PFSK-1 (cell line): ENCODE results near the gene RIPK4.

Source experiments
- FOXP2 ChIP-seq: optimal IDR thresholded peaks from 2 replicates; pipeline ENCODE3; 2011; ENCODE audit warnings: borderline replicate concordance, control low read depth, inconsistent platforms; ENCODE audit not compliant: insufficient read depth; ENCODE audit errors: extremely low read length, extremely low read depth
- POLR2AphosphoS5 ChIP-seq: IDR thresholded peaks from 2 replicates; pipeline ENCODE4 v1.6.1; 2012; ENCODE audit warnings: low read depth, mild to moderate bottlenecking, control low read depth, low read length, moderate library complexity
- SIN3A ChIP-seq: IDR thresholded peaks from 2 replicates; pipeline ENCODE4 v1.6.1; 2012; ENCODE audit warnings: mild to moderate bottlenecking, low read length, moderate library complexity, borderline replicate concordance; ENCODE audit not compliant: insufficient read depth
- TAF1 ChIP-seq: IDR thresholded peaks from 2 replicates; pipeline ENCODE4 v1.6.1; 2012; ENCODE audit warnings: low read length, control low read depth, borderline replicate concordance; ENCODE audit not compliant: insufficient read depth
- TF ChIP-seq, protein P1 (sequence below), 2 experiments: IDR thresholded peaks; 2 replicates each; pipeline versions ENCODE4 v1.6.1 to v1.8.0; 2011 to 2012; ENCODE audit warnings: low read depth in 2 of 2, low read length in 2 of 2, control low read depth in 1 of 2, inconsistent platforms in 1 of 2, mild to moderate bottlenecking in 1 of 2, moderate library complexity in 1 of 2; ENCODE audit not compliant: insufficient read depth in 1 of 2

RIPK4 gene

GRCh38 chr21:41759926-41760325 lies 6.9 kb downstream of the RIPK4 start:
- TF ChIP-seq TAF1 (no peak), FOXP2 (no peak), SIN3A (no peak), POLR2AphosphoS5 (no peak)
- TF ChIP-seq, protein P1, sequence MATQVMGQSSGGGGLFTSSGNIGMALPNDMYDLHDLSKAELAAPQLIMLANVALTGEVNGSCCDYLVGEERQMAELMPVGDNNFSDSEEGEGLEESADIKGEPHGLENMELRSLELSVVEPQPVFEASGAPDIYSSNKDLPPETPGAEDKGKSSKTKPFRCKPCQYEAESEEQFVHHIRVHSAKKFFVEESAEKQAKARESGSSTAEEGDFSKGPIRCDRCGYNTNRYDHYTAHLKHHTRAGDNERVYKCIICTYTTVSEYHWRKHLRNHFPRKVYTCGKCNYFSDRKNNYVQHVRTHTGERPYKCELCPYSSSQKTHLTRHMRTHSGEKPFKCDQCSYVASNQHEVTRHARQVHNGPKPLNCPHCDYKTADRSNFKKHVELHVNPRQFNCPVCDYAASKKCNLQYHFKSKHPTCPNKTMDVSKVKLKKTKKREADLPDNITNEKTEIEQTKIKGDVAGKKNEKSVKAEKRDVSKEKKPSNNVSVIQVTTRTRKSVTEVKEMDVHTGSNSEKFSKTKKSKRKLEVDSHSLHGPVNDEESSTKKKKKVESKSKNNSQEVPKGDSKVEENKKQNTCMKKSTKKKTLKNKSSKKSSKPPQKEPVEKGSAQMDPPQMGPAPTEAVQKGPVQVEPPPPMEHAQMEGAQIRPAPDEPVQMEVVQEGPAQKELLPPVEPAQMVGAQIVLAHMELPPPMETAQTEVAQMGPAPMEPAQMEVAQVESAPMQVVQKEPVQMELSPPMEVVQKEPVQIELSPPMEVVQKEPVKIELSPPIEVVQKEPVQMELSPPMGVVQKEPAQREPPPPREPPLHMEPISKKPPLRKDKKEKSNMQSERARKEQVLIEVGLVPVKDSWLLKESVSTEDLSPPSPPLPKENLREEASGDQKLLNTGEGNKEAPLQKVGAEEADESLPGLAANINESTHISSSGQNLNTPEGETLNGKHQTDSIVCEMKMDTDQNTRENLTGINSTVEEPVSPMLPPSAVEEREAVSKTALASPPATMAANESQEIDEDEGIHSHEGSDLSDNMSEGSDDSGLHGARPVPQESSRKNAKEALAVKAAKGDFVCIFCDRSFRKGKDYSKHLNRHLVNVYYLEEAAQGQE (IDR thresholded peaks at IDR 0.05; ENCODE audit: insufficient read depth in 1 of 2, low read depth in 2 of 2, low read length in 2 of 2): no peak

- TF ChIP-seq SIN3A (no peak), FOXP2 (no peak), TAF1 (no peak), POLR2AphosphoS5 (no peak)
- TF ChIP-seq, protein P1 (IDR thresholded peaks at IDR 0.05; ENCODE audit: insufficient read depth in 1 of 2, low read depth in 2 of 2, low read length in 2 of 2): no peak
These were observed 7.5 kb downstream of the RIPK4 start for GRCh38 chr21:41759214-41759840.

- TF ChIP-seq, protein P1 (IDR thresholded peaks at IDR 0.05; ENCODE audit: insufficient read depth in 1 of 2, low read depth in 2 of 2, low read length in 2 of 2): no peak
- TF ChIP-seq TAF1 (no peak), SIN3A (no peak), FOXP2 (no peak), POLR2AphosphoS5 (no peak)
These were observed 8.3 kb downstream of the RIPK4 start for GRCh38 chr21:41758550-41758949.

DNA sequence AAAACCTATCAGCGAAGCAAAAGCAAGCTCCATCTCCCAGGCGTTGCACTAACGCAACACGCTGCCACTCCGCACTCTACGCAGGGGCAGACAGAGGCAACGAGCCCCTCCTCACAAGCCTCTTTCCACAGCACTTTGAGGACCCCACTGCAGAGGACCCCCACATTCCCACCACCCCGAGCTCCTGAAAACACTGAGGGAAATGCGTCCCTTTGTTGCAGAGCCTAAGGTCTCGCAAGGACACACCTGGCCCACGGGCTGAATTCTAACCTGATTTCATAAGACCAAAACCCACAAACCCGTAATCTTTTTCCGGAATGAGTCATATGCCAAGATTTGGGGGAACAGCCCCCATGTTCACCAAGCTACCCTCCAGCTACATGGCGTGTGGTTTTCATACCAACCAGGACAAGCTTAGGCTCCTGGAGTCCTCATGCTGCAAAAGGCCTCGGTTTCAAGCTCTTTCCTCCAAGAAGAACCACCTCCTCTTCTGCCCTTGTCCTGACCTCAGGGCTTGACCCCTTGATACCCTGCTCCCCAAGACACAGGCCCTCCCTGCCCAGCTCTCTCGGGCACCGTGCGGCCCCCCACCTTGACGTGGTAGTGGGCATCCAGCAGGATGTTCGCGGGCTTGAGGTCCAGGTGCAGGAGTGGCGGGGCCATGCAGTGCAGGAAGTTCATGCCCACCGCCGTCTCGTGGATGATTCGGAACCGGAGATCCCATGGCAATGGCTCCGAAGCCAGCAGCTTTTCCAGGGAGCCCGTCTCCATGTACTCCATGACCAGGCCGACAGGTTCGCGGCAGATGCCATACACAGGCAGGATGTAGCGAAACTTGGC lies 10.7 kb downstream of the RIPK4 start:
- TF ChIP-seq FOXP2: no peak

DNA sequence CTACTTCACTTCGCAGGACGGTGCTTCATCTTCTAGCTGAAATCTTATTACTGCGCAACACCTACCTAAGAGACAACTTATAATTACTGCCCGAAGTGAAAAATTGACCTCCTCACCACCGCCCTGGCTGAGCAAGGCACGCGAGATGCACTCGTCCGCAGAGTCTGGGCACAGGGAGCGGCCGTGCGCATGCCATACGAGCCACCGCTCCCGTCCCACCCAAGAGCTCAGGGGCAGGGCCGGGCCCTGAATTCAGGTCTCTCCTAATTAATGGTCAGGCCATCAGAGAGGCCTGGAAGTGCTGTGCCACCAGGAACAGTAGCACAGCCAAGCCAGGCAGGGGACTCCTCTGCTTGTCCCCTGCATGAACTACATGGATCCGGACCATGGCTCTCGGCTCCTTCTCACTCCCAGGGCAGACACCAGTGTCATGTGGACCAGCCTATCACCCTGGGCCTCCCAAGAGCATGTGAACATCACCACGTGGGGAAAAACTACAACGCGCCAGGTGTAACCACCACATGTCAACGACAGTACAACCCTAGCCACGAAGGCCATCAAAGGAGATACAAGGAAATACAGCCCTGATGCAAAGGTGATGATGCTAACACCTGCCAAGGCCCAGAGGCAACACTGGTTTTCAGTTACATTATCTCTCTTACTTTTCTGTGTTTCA lies 11.5 kb downstream of the RIPK4 start:
- TF ChIP-seq, protein P1 (IDR thresholded peaks at IDR 0.05; ENCODE audit: insufficient read depth in 1 of 2, low read depth in 2 of 2, low read length in 2 of 2): no peak
- TF ChIP-seq TAF1 (no peak), POLR2AphosphoS5 (no peak), FOXP2 (no peak), SIN3A (no peak)
